ENCODE results near the gene METTL24.

The METTL24 gene

GRCh38 chr6:110363748-110364147 is 5.6 kb upstream of the METTL24 start:
- H3K4me3 ChIP-seq (ENCODE audit: low read depth, low read length) = no peak overlapping the region
- no peak for TF ChIP-seq CTCF (IDR thresholded peaks at IDR 0.05; ENCODE audit: low read depth, low read length)

GRCh38 chr6:110360676-110361075 is 2.5 kb upstream of the METTL24 start:
- TF ChIP-seq CTCF (IDR thresholded peaks at IDR 0.05; ENCODE audit: low read depth, low read length) = no peak

GRCh38 chr6:110359556-110359955 is 1.4 kb upstream of the METTL24 start:
- TF ChIP-seq CTCF (IDR thresholded peaks at IDR 0.05; ENCODE audit: low read depth, low read length) = no peak
- no peak overlapping the region for H3K4me3 ChIP-seq (ENCODE audit: low read depth, low read length)

More at GRCh38 chr6:110360676-110361075, 2.5 kb upstream of the METTL24 start:
- no peak overlapping the region for H3K4me3 ChIP-seq (ENCODE audit: low read depth, low read length)

- H3K4me3 ChIP-seq (ENCODE audit: low read depth, low read length) = no peak overlapping the region
- no peak for TF ChIP-seq CTCF (IDR thresholded peaks at IDR 0.05; ENCODE audit: low read depth, low read length)
Measured at GRCh38 chr6:110358553-110359160, 508 bp upstream of the METTL24 start.

- TF ChIP-seq CTCF (IDR thresholded peaks at IDR 0.05; ENCODE audit: low read depth, low read length) = no peak
- no peak overlapping the region for H3K4me3 ChIP-seq (ENCODE audit: low read depth, low read length)
Measured at GRCh38 chr6:110357298-110357663, 868 bp downstream of the METTL24 start.

- no peak for TF ChIP-seq CTCF (IDR thresholded peaks at IDR 0.05; ENCODE audit: low read depth, low read length)
- H3K4me3 ChIP-seq (ENCODE audit: low read depth, low read length) = no peak overlapping the region
Measured at GRCh38 chr6:110356778-110357177, 1.4 kb downstream of the METTL24 start.

GRCh38 chr6:110355727-110356126 is 2.4 kb downstream of the METTL24 start:
- no peak overlapping the region for H3K4me3 ChIP-seq (ENCODE audit: low read depth, low read length)
- TF ChIP-seq CTCF (IDR thresholded peaks at IDR 0.05; ENCODE audit: low read depth, low read length) = no peak

Data from WI38 (cell line).